H1 (cell line): Measurements from ENCODE around the gene MRPS10.

Source experiments
- CEBPB ChIP-seq: IDR thresholded peaks from 2 replicates; pipeline ENCODE4 v1.6.1; 2012; ENCODE audit warnings: low read depth, low read length
- CHD7 ChIP-seq: fragments of 300-600 bp; sonication (generic); IDR thresholded peaks from 2 replicates; pipeline ENCODE4 v1.7.1; 2012; ENCODE audit warnings: low read length, moderate library complexity, mild to moderate bottlenecking, inconsistent platforms; ENCODE audit not compliant: insufficient replicate concordance
- CTCF ChIP-seq, 3 experiments: IDR thresholded peaks; 1 replicate in 2 of 3; 2 replicates in 1 of 3; pipeline versions ENCODE4 v1.5.1 to v1.6.1; 2011; ENCODE audit warnings: low read length in 3 of 3, mild to moderate bottlenecking in 3 of 3, inconsistent platforms in 2 of 3, low read depth in 1 of 3, moderate library complexity in 1 of 3; ENCODE audit not compliant: insufficient read depth in 1 of 3; ENCODE audit errors: control extremely low read depth in 1 of 3
- KDM1A ChIP-seq: fragments of 200-600, 300-600 bp; sonication (generic); IDR thresholded peaks from 2 replicates; pipeline ENCODE4 v1.7.1; 2016; ENCODE audit warnings: mild to moderate bottlenecking, low read length, borderline replicate concordance
- SIX5 ChIP-seq: IDR thresholded peaks from 2 replicates; pipeline ENCODE4 v1.6.1; 2011; ENCODE audit warnings: mild to moderate bottlenecking, low read depth, low read length
- TAF1 ChIP-seq: IDR thresholded peaks from 2 replicates; pipeline ENCODE4 v1.6.1; 2011; ENCODE audit warnings: mild to moderate bottlenecking, low read depth, low read length
- TF ChIP-seq, protein P1 (sequence below): IDR thresholded peaks from 2 replicates; pipeline ENCODE4 v1.6.1; 2012; ENCODE audit warnings: low read length, inconsistent platforms

GRCh38 chr6:42250274-42250931, 32.7 kb upstream of the MRPS10 start:
- TF ChIP-seq SIX5 (no peak), CTCF (IDR thresholded peaks at IDR 0.05; ENCODE audit: control extremely low read depth in 1 of 3, insufficient read depth in 1 of 3, low read depth in 1 of 3, low read length in 3 of 3) (no peak), TAF1 (no peak), CEBPB (no peak), CHD7 (no peak), KDM1A (no peak)
- TF ChIP-seq, protein P1, sequence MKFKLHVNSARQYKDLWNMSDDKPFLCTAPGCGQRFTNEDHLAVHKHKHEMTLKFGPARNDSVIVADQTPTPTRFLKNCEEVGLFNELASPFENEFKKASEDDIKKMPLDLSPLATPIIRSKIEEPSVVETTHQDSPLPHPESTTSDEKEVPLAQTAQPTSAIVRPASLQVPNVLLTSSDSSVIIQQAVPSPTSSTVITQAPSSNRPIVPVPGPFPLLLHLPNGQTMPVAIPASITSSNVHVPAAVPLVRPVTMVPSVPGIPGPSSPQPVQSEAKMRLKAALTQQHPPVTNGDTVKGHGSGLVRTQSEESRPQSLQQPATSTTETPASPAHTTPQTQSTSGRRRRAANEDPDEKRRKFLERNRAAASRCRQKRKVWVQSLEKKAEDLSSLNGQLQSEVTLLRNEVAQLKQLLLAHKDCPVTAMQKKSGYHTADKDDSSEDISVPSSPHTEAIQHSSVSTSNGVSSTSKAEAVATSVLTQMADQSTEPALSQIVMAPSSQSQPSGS = no peak
